Fibroblast of lung (primary cell): ENCODE measurements around the gene CLK4.

Experiments used
- EZH2 ChIP-seq: IDR thresholded peaks from 2 replicates; pipeline ENCODE4 v1.5.1; 2012; ENCODE audit warnings: low read length, control low read depth, mild to moderate bottlenecking; ENCODE audit errors: missing control alignments
- TF ChIP-seq, protein P1 (sequence below), 2 donors: IDR thresholded peaks in 1 of 2; conservative IDR thresholded peaks in 1 of 2; 1 replicate in 1 of 2; 2 replicates in 1 of 2; pipeline ENCODE4 v1.5.1; 2011 to 2012; ENCODE audit warnings: low read length in 2 of 2, control low read depth in 1 of 2, inconsistent platforms in 1 of 2, low read depth in 1 of 2, mild to moderate bottlenecking in 1 of 2

DNA sequence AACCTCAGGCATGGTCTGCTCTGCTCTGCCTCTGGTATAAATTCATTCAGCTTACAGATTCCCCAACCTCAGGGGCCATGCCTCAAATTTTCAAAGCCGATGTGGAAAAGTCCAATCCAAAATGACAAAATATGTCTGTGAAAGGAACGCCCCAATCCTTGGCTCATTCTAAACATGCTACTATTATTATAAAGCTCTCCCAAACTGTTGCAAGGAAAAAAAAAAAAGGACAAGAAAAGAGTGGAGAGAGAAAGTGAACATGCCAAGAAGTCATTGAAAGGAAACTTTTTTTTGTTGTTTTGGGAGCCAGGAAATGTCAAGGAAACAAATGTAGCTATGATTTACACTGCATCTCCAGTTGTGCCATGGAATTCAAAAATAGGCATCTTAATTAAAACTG is 40.5 kb downstream of the CLK4 start:
- TF ChIP-seq, protein P1, sequence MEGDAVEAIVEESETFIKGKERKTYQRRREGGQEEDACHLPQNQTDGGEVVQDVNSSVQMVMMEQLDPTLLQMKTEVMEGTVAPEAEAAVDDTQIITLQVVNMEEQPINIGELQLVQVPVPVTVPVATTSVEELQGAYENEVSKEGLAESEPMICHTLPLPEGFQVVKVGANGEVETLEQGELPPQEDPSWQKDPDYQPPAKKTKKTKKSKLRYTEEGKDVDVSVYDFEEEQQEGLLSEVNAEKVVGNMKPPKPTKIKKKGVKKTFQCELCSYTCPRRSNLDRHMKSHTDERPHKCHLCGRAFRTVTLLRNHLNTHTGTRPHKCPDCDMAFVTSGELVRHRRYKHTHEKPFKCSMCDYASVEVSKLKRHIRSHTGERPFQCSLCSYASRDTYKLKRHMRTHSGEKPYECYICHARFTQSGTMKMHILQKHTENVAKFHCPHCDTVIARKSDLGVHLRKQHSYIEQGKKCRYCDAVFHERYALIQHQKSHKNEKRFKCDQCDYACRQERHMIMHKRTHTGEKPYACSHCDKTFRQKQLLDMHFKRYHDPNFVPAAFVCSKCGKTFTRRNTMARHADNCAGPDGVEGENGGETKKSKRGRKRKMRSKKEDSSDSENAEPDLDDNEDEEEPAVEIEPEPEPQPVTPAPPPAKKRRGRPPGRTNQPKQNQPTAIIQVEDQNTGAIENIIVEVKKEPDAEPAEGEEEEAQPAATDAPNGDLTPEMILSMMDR (conservative IDR thresholded peaks at IDR 0.05 in 1 of 2, IDR thresholded peaks at IDR 0.05 in 1 of 2; ENCODE audit: low read depth in 1 of 2, low read length in 2 of 2): no peak
- no peak for TF ChIP-seq EZH2
